ENCODE measurements around the gene MYH14. TPM values are rescaled to one million over a fixed set of nuclear protein-coding genes. Genes with fewer than 3 reads are reported as not detected.

Gene MYH14
- total and polyA plus RNA-seq, 2 of the 8 experiments (the other 6 are each of a cell fraction or from before 2014, with no cell fraction given): 17.3 to 28.6 TPM

DNA sequence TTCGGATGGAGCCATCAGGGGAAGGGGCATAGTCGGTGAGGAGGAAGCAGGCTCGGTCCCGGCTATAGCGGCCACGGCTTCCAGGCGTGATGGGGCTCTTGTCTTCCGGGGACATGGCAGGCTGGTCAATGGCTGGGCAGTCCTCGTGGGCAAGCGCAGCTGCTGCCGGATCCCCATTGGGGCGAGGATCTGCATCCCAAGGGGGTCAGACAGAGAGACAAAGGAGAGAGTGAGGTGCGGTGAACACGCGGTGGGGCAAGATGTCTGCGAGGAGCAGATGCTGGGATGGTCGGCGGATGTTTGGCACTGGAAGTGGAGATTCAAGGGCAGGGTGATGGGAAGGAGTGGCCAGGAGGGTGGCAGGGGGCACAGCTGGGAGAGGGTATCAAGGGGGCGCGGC, 117.2 kb downstream of the MYH14 start:
- Histone ChIP-seq H3K79me1 (ENCODE audit: low read depth, low read length) (peaks cover 6% of the 10 kb centered on the region; the same call in 1 of the 2 replicates), H2BK12ac (ENCODE audit: low read depth, low read length) (peak overlapping the region; percentile 50; the same call in 1 of the 2 replicates), H3K9me3 (ENCODE audit: insufficient read depth in 2 of 2, low read depth in 1 of 2, low read length in 1 of 2) (no peaks in the 10 kb centered on the region), H2BK15ac (ENCODE audit: low read length) (no peak overlapping the region), H3K23ac (ENCODE audit: insufficient read length) (no peak overlapping the region), H3K4me2 (ENCODE audit: insufficient read depth in 1 of 2, low read depth in 2 of 2, low read length in 2 of 2) (no peak overlapping the region), H3K9ac (replicated peaks in 1 of 4; ENCODE audit: extremely low read depth in 1 of 4, low read depth in 3 of 4, low read length in 3 of 4) (no peak overlapping the region), H4K91ac (replicated peaks; ENCODE audit: insufficient read length, low read length) (no peak overlapping the region), H3K23me2 (ENCODE audit: low read depth, low read length) (peaks cover 3% of the 10 kb centered on the region; the same call in 1 of the 2 replicates), H3K18ac (ENCODE audit: extremely low read depth, low read length) (no peak overlapping the region), H2BK120ac (replicated peaks; ENCODE audit: low read depth, low read length) (no peak overlapping the region), H4K20me1 (replicated peaks in 1 of 2; ENCODE audit: control insufficient read depth in 1 of 2, insufficient read depth in 2 of 2, low read length in 2 of 2) (peaks cover 12 to 15% of the 10 kb centered on the region in 2 experiments), H3K4me1 (replicated peaks in 1 of 4; ENCODE audit: control insufficient read depth in 3 of 4, insufficient read depth in 4 of 4, low read length in 3 of 4) (peaks cover 0 to 9% (median 6%) of the 10 kb centered on the region in 4 experiments; a peak in 5 of 7 replicates), H4K8ac (ENCODE audit: extremely low read depth, insufficient read depth, low read length) (peak overlapping the region; percentile 40; the same call in 1 of the 2 replicates), H3K56ac (replicated peaks; ENCODE audit: insufficient read length, low read depth, low read length) (no peak overlapping the region), H3K27ac (ENCODE audit: low read depth, low read length) (no peak overlapping the region), H3K27me3 (replicated peaks in 1 of 4; ENCODE audit: control insufficient read depth in 3 of 4, extremely low read depth in 1 of 4, insufficient read depth in 3 of 4, low read length in 3 of 4) (no peaks in the 10 kb centered on the region; a peak in 1 of 7 replicates), H3K4ac (replicated peaks; ENCODE audit: insufficient read length, low read depth, low read length) (no peak overlapping the region), H3K14ac (ENCODE audit: insufficient read length) (no peak overlapping the region), H2AFZ (ENCODE audit: low read length) (no peak overlapping the region), H3K79me2 (ENCODE audit: control insufficient read depth in 1 of 2, insufficient read depth in 2 of 2, low read length in 2 of 2) (no peaks in the 10 kb centered on the region; a peak in 1 of 4 replicates), H2AK5ac (ENCODE audit: low read depth, low read length) (no peak overlapping the region), H3K36me3 (ENCODE audit: control insufficient read depth in 2 of 4, insufficient read depth in 4 of 4, low read length in 3 of 4) (peaks cover 3 to 13% (median 5%) of the 10 kb centered on the region in 4 experiments; a peak in 5 of 8 replicates), H4K5ac (ENCODE audit: insufficient read length, low read depth, low read length) (no peak overlapping the region), H2BK20ac (ENCODE audit: low read length) (no peak overlapping the region), H3K4me3 (ENCODE audit: extremely low read depth in 1 of 4, insufficient read depth in 2 of 4, low read depth in 3 of 4, low read length in 4 of 4) (no peak overlapping the region), H2BK5ac (ENCODE audit: low read depth, low read length) (no peak overlapping the region)
- ChIA-PET CTCF (ENCODE audit: partially characterized antibody) (interaction anchor here (1.1 kb wide), 1 partner anchor 68 kb away, joined by 5 read pairs; no protein-coding TSS in a partner anchor), POLR2A (ENCODE audit: partially characterized antibody) (interaction anchor here (0.6 to 1.6 kb wide), 4 partner anchors 9 to 440 kb away, joined by 3 to 5 read pairs (median 4); partner anchors contain the start of gene KCNC3)
- WGBS, 2 experiments (ENCODE audit: extremely low coverage in 1 of 2, insufficient coverage in 1 of 2, insufficient read length in 1 of 2, insufficient replicate concordance in 2 of 2, low coverage in 1 of 2, low lambda C conversion rate in 2 of 2, missing lambda C conversion rate in 1 of 2): 90% methylated on average over 14 of the region's 20 CpGs; no CpG with 5 or more reads in 1 of the 2 experiments
- FAIRE-seq (no peak), DNase-seq (ENCODE audit: low read depth in 1 of 2, low spot score in 2 of 2) (no peak)
- TF ChIP-seq SP1 (IDR thresholded peaks at IDR 0.05; ENCODE audit: low read depth, low read length): no peak
